ENCODE measurements around the gene ACSF3. TPM values are rescaled to one million over a fixed set of nuclear protein-coding genes. Genes with fewer than 3 reads are reported as not detected.

Gene ACSF3
- total RNA-seq, 1 donor from 2014 or later: 14.5 TPM

DNA sequence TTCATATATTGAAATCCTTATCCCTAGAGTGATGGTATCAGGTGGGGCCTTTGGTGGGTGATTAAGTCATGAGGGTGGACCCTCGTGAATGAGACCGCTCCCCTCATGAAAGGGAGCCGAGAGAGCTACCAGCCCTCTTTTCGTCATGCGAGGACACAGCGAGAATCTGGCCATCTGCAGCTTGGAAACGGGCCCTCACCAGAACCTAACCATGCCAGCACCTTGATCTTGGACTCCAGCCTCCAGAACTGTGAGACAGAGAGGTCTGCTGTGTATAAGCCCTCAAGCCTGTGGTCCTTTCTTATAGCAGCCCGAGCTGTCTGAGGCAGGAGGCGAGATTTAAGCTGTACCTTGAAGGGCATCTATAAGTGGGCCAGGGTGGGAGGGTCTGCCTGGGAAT is 23.7 kb upstream of the ACSF3 start:
- H4K20me1 ChIP-seq (ENCODE audit: low read depth): no peaks in the 10 kb centered on the region
- no peak overlapping the region for H3K4me2 ChIP-seq
- H3K27ac ChIP-seq: no peak overlapping the region
- H3K79me2 ChIP-seq (ENCODE audit: low read depth): no peaks in the 10 kb centered on the region
- H3K36me3 ChIP-seq: no peaks in the 10 kb centered on the region
- peaks cover 17% of the 10 kb centered on the region for H3K4me1 Mint-ChIP-seq
- no peak overlapping the region for H3K4me3 Mint-ChIP-seq
- TF ChIP-seq EZH2phosphoT487 (IDR thresholded peaks at IDR 0.05) (no peak), EZH2 (IDR thresholded peaks at IDR 0.05) (no peak)
- TF ChIP-seq, protein P1, sequence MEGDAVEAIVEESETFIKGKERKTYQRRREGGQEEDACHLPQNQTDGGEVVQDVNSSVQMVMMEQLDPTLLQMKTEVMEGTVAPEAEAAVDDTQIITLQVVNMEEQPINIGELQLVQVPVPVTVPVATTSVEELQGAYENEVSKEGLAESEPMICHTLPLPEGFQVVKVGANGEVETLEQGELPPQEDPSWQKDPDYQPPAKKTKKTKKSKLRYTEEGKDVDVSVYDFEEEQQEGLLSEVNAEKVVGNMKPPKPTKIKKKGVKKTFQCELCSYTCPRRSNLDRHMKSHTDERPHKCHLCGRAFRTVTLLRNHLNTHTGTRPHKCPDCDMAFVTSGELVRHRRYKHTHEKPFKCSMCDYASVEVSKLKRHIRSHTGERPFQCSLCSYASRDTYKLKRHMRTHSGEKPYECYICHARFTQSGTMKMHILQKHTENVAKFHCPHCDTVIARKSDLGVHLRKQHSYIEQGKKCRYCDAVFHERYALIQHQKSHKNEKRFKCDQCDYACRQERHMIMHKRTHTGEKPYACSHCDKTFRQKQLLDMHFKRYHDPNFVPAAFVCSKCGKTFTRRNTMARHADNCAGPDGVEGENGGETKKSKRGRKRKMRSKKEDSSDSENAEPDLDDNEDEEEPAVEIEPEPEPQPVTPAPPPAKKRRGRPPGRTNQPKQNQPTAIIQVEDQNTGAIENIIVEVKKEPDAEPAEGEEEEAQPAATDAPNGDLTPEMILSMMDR (IDR thresholded peaks at IDR 0.05): no peak
- peaks cover 29% of the 10 kb centered on the region for H3F3A ChIP-seq (ENCODE audit: low read depth)
- peaks cover 26% of the 10 kb centered on the region for H3K4me1 ChIP-seq
- DNase-seq (ENCODE audit: low spot score): no peak
- no peaks in the 10 kb centered on the region for H3K36me3 Mint-ChIP-seq
- no peak overlapping the region for H2AFZ ChIP-seq (replicated peaks)
- peaks cover 4% of the 10 kb centered on the region for H3K9me3 Mint-ChIP-seq
- H3K9ac ChIP-seq: no peak overlapping the region
- no peaks in the 10 kb centered on the region for H3K9me3 ChIP-seq (ENCODE audit: low read depth)
- no peak overlapping the region for H3K27ac Mint-ChIP-seq
- no peaks in the 10 kb centered on the region for H3K27me3 ChIP-seq
- H3K4me3 ChIP-seq: no peak overlapping the region
- H3K27me3 Mint-ChIP-seq (ENCODE audit: insufficient read depth, low read depth): peaks cover 5% of the 10 kb centered on the region

DNA sequence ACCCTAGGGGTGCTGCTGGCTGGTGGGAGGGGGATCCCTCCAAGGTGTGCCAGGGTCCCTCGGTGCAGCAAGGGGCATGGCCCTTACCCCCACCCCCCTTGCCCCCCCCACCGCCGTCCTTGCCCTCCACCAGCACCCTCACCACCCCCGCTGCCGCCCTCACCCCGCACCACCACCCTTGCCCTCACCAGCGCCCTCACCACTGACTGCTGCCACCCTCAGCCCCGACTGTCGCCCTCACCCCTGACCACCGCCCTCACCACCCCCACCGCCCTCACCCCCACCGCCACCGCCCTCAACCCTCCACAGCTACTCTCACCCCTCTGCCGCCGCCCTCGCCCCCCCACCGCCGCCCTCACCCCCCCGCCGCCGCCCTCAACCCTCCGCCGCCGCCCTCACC is 23.1 kb upstream of the ACSF3 start:
- H3K4me3 Mint-ChIP-seq: no peak overlapping the region
- H3K4me1 Mint-ChIP-seq: peaks cover 17% of the 10 kb centered on the region
- Histone ChIP-seq H3K4me2 (no peak overlapping the region), H3K27me3 (no peaks in the 10 kb centered on the region), H3K9ac (no peak overlapping the region), H3K27ac (no peak overlapping the region), H3F3A (ENCODE audit: low read depth) (peaks cover 34% of the 10 kb centered on the region), H3K9me3 (ENCODE audit: low read depth) (no peaks in the 10 kb centered on the region), H3K36me3 (no peaks in the 10 kb centered on the region), H3K4me1 (peaks cover 26% of the 10 kb centered on the region), H3K79me2 (ENCODE audit: low read depth) (no peaks in the 10 kb centered on the region), H3K4me3 (no peak overlapping the region), H4K20me1 (ENCODE audit: low read depth) (no peaks in the 10 kb centered on the region), H2AFZ (replicated peaks) (no peak overlapping the region)
- no peak overlapping the region for H3K27ac Mint-ChIP-seq
- no peak for TF ChIP-seq EZH2 (IDR thresholded peaks at IDR 0.05)
- TF ChIP-seq, protein P1 (IDR thresholded peaks at IDR 0.05): no peak
- TF ChIP-seq EZH2phosphoT487 (IDR thresholded peaks at IDR 0.05): no peak
- H3K36me3 Mint-ChIP-seq: no peaks in the 10 kb centered on the region
- no peak for DNase-seq (ENCODE audit: low spot score)
- H3K27me3 Mint-ChIP-seq (ENCODE audit: insufficient read depth, low read depth): peaks cover 7% of the 10 kb centered on the region
- H3K9me3 Mint-ChIP-seq: peaks cover 6% of the 10 kb centered on the region

DNA sequence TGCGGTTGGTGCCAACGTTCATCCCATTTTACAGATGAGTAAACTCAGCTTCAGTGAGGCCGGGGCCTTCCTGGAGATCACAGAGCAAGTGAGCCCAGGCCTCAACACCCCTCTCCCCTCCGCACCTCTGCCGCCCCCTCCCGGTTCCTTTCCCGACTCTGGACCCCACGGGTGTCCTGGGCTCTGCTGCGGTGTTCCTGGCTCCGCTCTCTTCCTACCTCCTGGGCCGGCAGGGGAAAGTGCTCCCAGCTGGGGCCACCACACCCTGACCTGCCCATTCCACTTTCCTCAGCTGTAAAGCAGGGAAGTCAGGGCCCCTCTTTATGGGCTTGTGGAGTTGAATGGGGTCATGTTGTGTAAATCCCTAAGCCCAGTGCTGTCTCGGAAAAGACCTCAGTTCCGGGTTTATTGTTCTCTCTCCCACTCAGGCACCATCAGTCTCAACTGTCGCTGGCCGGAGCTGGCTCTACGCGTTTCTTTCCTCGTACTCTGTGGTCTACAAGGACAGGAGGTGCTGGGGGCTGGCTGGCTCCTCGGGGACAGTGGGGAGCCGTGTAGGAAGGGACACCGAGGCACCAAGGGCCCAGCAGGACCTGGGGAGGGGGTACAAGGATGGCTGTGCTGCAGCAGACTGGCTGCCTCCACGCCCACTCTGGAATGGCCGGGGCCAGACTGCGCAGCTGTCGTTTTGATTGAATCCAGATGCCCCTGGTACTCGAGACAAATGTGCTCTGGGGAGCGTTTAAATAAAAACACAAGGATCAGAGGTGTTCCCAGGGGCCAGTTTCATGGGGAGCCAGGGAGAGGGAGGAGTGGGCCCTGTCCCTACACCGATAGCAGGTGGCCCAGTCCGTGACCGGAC is 21.7 kb upstream of the ACSF3 start:
- peaks cover 9% of the 10 kb centered on the region for H3K4me1 Mint-ChIP-seq
- Histone ChIP-seq H3K4me2 (peak overlapping the region; percentile 70), H3K9ac (no peak overlapping the region), H3F3A (ENCODE audit: low read depth) (peaks cover 39% of the 10 kb centered on the region), H3K9me3 (ENCODE audit: low read depth) (no peaks in the 10 kb centered on the region), H2AFZ (replicated peaks) (peak overlapping the region; percentile 53), H3K79me2 (ENCODE audit: low read depth) (no peaks in the 10 kb centered on the region), H3K36me3 (no peaks in the 10 kb centered on the region), H3K4me1 (peaks cover 16% of the 10 kb centered on the region), H3K27ac (peak overlapping the region; percentile 86), H3K27me3 (no peaks in the 10 kb centered on the region), H4K20me1 (ENCODE audit: low read depth) (no peaks in the 10 kb centered on the region), H3K4me3 (no peak overlapping the region)
- H3K27ac Mint-ChIP-seq: peak overlapping the region; percentile 85
- peak overlapping the region; percentile 41 for H3K4me3 Mint-ChIP-seq
- DNase-seq (ENCODE audit: low spot score): peak; percentile 81
- H3K9me3 Mint-ChIP-seq: peaks cover 13% of the 10 kb centered on the region
- no peak for TF ChIP-seq EZH2 (IDR thresholded peaks at IDR 0.05)
- TF ChIP-seq EZH2phosphoT487 (IDR thresholded peaks at IDR 0.05): no peak
- TF ChIP-seq, protein P1 (IDR thresholded peaks at IDR 0.05): no peak
- peaks cover 16% of the 10 kb centered on the region for H3K27me3 Mint-ChIP-seq (ENCODE audit: insufficient read depth, low read depth)
- H3K36me3 Mint-ChIP-seq: no peaks in the 10 kb centered on the region

Data from neural progenitor cell (in vitro differentiated cells).